Astrocyte (in vitro differentiated cells and primary cell): Measurements from ENCODE around the gene NPHP1.
"Not testable (repeated sequence)": the region's sequence is repeated elsewhere in the genome, so short reads cannot be mapped to it uniquely, and the experiment has no call there.

Source experiments
- CTCF ChIP-seq: IDR thresholded peaks from 2 replicates; pipeline ENCODE4 v1.5.1; 2011; ENCODE audit warnings: low read depth, mild to moderate bottlenecking, inconsistent platforms, low read length, moderate library complexity; ENCODE audit not compliant: insufficient read depth
- EZH2 ChIP-seq: IDR thresholded peaks from 2 replicates; pipeline ENCODE4 v1.6.1; 2012; ENCODE audit warnings: mild to moderate bottlenecking, low read length, inconsistent platforms; ENCODE audit not compliant: insufficient read depth

GRCh38 chr2:110090164-110090563, 114.6 kb downstream of the NPHP1 start:
- TF ChIP-seq CTCF, EZH2: not testable (repeated sequence)
